Hematopoietic multipotent progenitor cell treated with erythropoietin and hydrocortisone succinate and interleukin-3 and kit ligand, for 17 days (in vitro differentiated cells): ENCODE data around the gene DPY19L2.

Experiments used
- DNase-seq: peaks from one replicate; pipeline ENCODE4 v3.0.0-alpha.2; 2015; ENCODE audit warnings: low spot score

DPY19L2 gene

GRCh38 chr12:63525831-63526230 is 142.5 kb downstream of the DPY19L2 start:
- DNase-seq = no peak

- DNase-seq = no peak
Observed at GRCh38 chr12:63521706-63522105, 146.6 kb downstream of the DPY19L2 start.
